Activated gamma-delta T cell treated with Interleukin-2 at 50 U/mL for 16 hours (primary cell): ENCODE results near the gene ATP2C1.

Source experiments
- DNase-seq: peaks from one replicate; pipeline ENCODE4 v3.0.0-alpha.2; 2020

Gene ATP2C1

GRCh38 chr3:130897316-130897715, 3.4 kb downstream of the ATP2C1 start:
- DNase-seq: no peak

GRCh38 chr3:130900959-130901358, 7.1 kb downstream of the ATP2C1 start:
- no peak for DNase-seq

GRCh38 chr3:130901463-130902204, 7.8 kb downstream of the ATP2C1 start:
- DNase-seq: no peak

GRCh38 chr3:130903412-130903908, 9.6 kb downstream of the ATP2C1 start:
- no peak for DNase-seq

GRCh38 chr3:130904491-130904890, 10.6 kb downstream of the ATP2C1 start:
- DNase-seq: no peak

- DNase-seq: no peak
These were observed 11.7 kb downstream of the ATP2C1 start for GRCh38 chr3:130905551-130905950.

- DNase-seq: no peak
These were observed 12.6 kb downstream of the ATP2C1 start for GRCh38 chr3:130906374-130906995.

GRCh38 chr3:130907500-130907899, 13.6 kb downstream of the ATP2C1 start:
- DNase-seq: no peak

GRCh38 chr3:130907966-130908365, 14.1 kb downstream of the ATP2C1 start:
- no peak for DNase-seq

- DNase-seq: no peak
These were observed 21.8 kb downstream of the ATP2C1 start for GRCh38 chr3:130915567-130916292.

- DNase-seq: no peak
These were observed 22.8 kb downstream of the ATP2C1 start for GRCh38 chr3:130916507-130917167.

- no peak for DNase-seq
These were observed 24.4 kb downstream of the ATP2C1 start for GRCh38 chr3:130918328-130918727.

GRCh38 chr3:130925628-130926027, 31.7 kb downstream of the ATP2C1 start:
- DNase-seq: no peak

GRCh38 chr3:130926504-130926903, 32.6 kb downstream of the ATP2C1 start:
- DNase-seq: no peak

GRCh38 chr3:130929804-130930203, 35.9 kb downstream of the ATP2C1 start:
- DNase-seq: no peak

GRCh38 chr3:130932979-130933378, 39.1 kb downstream of the ATP2C1 start:
- no peak for DNase-seq

GRCh38 chr3:130933801-130934345, 40.0 kb downstream of the ATP2C1 start:
- DNase-seq: no peak

GRCh38 chr3:130934442-130935089, 40.7 kb downstream of the ATP2C1 start:
- DNase-seq: no peak

- DNase-seq: no peak
These were observed 42.0 kb downstream of the ATP2C1 start for GRCh38 chr3:130935761-130936492.

GRCh38 chr3:130939753-130940152, 45.9 kb downstream of the ATP2C1 start:
- DNase-seq: no peak

- DNase-seq: no peak
These were observed 47.9 kb downstream of the ATP2C1 start for GRCh38 chr3:130941793-130942192.

- no peak for DNase-seq
These were observed 53.0 kb downstream of the ATP2C1 start for GRCh38 chr3:130946882-130947281.
